Measurements from ENCODE around the gene ABLIM2. TPM values are rescaled to one million over a fixed set of nuclear protein-coding genes. Genes with fewer than 3 reads are reported as not detected.

ABLIM2 gene
- total and polyA plus RNA-seq, 2 of the 13 experiments (the other 11 are each of a cell fraction or from before 2014, with no cell fraction given), result 0.20 to 0.37 TPM

DNA sequence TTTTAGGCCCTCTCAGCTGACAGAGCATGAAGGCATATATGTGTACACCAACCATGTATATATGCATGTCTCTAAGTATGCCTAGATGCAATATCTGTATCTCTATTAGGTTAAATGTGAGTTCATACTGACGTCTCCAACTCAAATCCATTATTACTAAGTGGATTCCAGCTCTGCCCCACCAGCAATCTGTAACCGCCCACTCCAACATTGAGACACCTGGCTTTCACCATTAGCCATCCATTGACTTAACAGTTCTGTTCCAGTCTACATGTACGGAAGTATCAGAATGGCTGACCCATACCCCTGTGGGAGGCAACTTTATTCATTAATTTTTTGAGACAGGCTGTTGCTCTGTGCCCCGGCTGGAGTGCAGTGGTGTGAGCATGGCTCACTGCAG is 25.4 kb upstream of the ABLIM2 start:
- H3K4me3 ChIP-seq (replicated peaks in 1 of 3; ENCODE audit: insufficient read depth in 1 of 3, low read depth in 2 of 3, low read length in 3 of 3), result no peak overlapping the region
- ATAC-seq (no peak), DNase-seq (ENCODE audit: low spot score) (no peak), FAIRE-seq (no peak)
- in situ Hi-C loops (cut with HindIII; ENCODE audit: extremely low pct_ligation_motif_present, low pct_unique_long_range_greater_than_20kb), result no loop called here
- no peaks in the 10 kb centered on the region for H3K9me3 ChIP-seq (ENCODE audit: low read length)
- TF ChIP-seq ZNF562 (CRISPR knock-in tag; IDR thresholded peaks at IDR 0.05; ENCODE audit: borderline replicate concordance) (no peak), ZNF614 (CRISPR knock-in tag; IDR thresholded peaks at IDR 0.05; ENCODE audit: borderline replicate concordance) (no peak)
- H3K36me3 ChIP-seq (replicated peaks in 1 of 2; ENCODE audit: control insufficient read depth in 1 of 2, insufficient read depth in 2 of 2, low read length in 2 of 2), result no peaks in the 10 kb centered on the region
- BruUV-seq (replicated peaks), result no TSS peak
- ChIA-PET CTCF (ENCODE audit: low intra/inter-chr PET ratio, low total read pairs) (no interaction called here), POLR2A (no interaction called here)
- H3K27ac ChIP-seq (ENCODE audit: extremely low read length, insufficient read depth, low read length), result no peak overlapping the region
- no peak overlapping the region for H2AFZ ChIP-seq (ENCODE audit: low read length)
- no peak overlapping the region for H3K4me2 ChIP-seq (ENCODE audit: low read depth, low read length)
- peaks cover 4 to 18% of the 10 kb centered on the region in 2 experiments; a peak in 2 of 5 replicates for H3K27me3 ChIP-seq (ENCODE audit: control insufficient read depth in 1 of 2, insufficient read depth in 2 of 2, low read length in 2 of 2)
- peaks cover 40% of the 10 kb centered on the region for H3K4me1 ChIP-seq (ENCODE audit: insufficient read depth, low read length)
- no peak overlapping the region for H3K9ac ChIP-seq (ENCODE audit: insufficient read depth, low read depth, low read length)
- WGBS (ENCODE audit: low lambda C conversion rate), result 40% methylated on average over 4 of the region's 4 CpGs
- intact Hi-C loops (cut with micrococcal nuclease; ENCODE audit: unreplicated experiment), result no loop called here
- H4K20me1 ChIP-seq (ENCODE audit: insufficient read depth, low read length), result no peaks in the 10 kb centered on the region
- H3K79me2 ChIP-seq (ENCODE audit: insufficient read depth, low read length), result no peaks in the 10 kb centered on the region

DNA sequence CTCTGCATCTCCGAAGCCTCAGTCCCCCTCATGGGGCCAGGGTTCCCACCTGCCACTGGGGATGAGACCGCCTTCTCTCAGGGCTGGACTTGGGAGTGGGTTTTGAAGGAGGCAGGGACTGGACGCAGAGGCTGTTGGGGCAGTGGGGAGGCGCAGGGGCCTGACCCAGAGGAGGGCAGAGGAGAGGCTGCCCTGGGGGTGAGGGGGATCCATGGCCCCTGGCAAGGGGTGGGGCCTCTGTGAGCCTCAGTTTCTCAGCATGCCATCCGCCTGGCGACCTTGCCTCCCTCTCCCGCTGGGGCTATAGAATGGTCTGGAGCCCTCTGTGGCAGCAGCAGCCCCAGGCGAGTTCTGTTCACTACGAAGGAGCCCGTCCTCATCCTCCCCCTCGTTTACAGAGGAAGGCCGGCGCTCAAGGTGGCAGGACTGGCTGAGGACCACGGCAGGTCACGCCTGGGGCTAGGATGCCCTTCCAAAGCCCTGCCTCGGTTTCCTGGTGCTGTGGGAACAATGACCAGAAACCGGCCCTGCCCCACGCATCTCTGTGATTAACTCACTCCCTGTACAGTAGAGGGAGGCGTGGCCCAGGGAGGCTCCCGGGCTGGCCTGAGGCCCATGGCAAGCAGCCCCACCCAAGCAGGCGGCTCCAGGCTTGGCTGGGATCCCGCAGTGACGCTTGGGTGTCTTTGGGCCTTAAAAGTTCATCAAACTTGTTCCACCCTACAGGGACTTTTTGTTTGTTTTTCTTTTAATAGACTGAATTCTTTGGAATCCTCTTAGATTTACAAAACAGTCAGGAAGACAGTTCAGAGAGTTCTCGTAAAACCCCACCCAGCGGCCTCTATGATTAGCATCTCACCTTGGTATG is 24.5 kb upstream of the ABLIM2 start:
- DNase-seq (ENCODE audit: low spot score) (no peak), FAIRE-seq (no peak), ATAC-seq (peak; percentile 32; the same call in 2 of the 3 replicates)
- Histone ChIP-seq H3K4me1 (ENCODE audit: insufficient read depth, low read length) (peaks cover 34% of the 10 kb centered on the region), H3K27me3 (ENCODE audit: control insufficient read depth in 1 of 2, insufficient read depth in 2 of 2, low read length in 2 of 2) (peaks cover 0 to 19% of the 10 kb centered on the region in 2 experiments; a peak in 3 of 5 replicates), H3K9me3 (ENCODE audit: low read length) (no peaks in the 10 kb centered on the region), H3K4me2 (ENCODE audit: low read depth, low read length) (peak overlapping the region; percentile 7; the same call in 1 of the 2 replicates), H3K27ac (ENCODE audit: extremely low read length, insufficient read depth, low read length) (no peak overlapping the region), H3K79me2 (ENCODE audit: insufficient read depth, low read length) (no peaks in the 10 kb centered on the region), H4K20me1 (ENCODE audit: insufficient read depth, low read length) (no peaks in the 10 kb centered on the region), H3K4me3 (replicated peaks in 1 of 3; ENCODE audit: insufficient read depth in 1 of 3, low read depth in 2 of 3, low read length in 3 of 3) (no peak overlapping the region), H3K36me3 (replicated peaks in 1 of 2; ENCODE audit: control insufficient read depth in 1 of 2, insufficient read depth in 2 of 2, low read length in 2 of 2) (no peaks in the 10 kb centered on the region), H3K9ac (ENCODE audit: insufficient read depth, low read depth, low read length) (no peak overlapping the region), H2AFZ (ENCODE audit: low read length) (no peak overlapping the region)
- intact Hi-C loops (cut with micrococcal nuclease; ENCODE audit: unreplicated experiment) (no loop called here), in situ Hi-C loops (cut with HindIII; ENCODE audit: extremely low pct_ligation_motif_present, low pct_unique_long_range_greater_than_20kb) (no loop called here)
- ChIA-PET CTCF (ENCODE audit: low intra/inter-chr PET ratio, low total read pairs) (no interaction called here), POLR2A (no interaction called here)
- WGBS (ENCODE audit: low lambda C conversion rate), result 13% methylated on average over 11 of the region's 25 CpGs
- no TSS peak for BruUV-seq (replicated peaks)
- TF ChIP-seq MTF2 (CRISPR knock-in tag; IDR thresholded peaks at IDR 0.05; ENCODE audit: borderline replicate concordance) (no peak), ZFP90 (CRISPR knock-in tag; IDR thresholded peaks at IDR 0.05; ENCODE audit: borderline replicate concordance) (no peak), ZNF615 (CRISPR knock-in tag; IDR thresholded peaks at IDR 0.05; ENCODE audit: borderline replicate concordance) (no peak), ZNF30 (CRISPR knock-in tag; IDR thresholded peaks at IDR 0.05) (no peak), ETV6 (CRISPR knock-in tag; conservative IDR thresholded peaks at IDR 0.05) (no peak), ZNF891 (CRISPR knock-in tag; IDR thresholded peaks at IDR 0.05) (no peak), PRPF4 (IDR thresholded peaks at IDR 0.05; ENCODE audit: low read depth, low read length, poor library complexity, severe bottlenecking) (no peak)
- TF ChIP-seq, protein P1, sequence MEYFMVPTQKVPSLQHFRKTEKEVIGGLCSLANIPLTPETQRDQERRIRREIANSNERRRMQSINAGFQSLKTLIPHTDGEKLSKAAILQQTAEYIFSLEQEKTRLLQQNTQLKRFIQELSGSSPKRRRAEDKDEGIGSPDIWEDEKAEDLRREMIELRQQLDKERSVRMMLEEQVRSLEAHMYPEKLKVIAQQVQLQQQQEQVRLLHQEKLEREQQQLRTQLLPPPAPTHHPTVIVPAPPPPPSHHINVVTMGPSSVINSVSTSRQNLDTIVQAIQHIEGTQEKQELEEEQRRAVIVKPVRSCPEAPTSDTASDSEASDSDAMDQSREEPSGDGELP (IDR thresholded peaks at IDR 0.05; ENCODE audit: borderline replicate concordance, low read depth), result no peak
- TF ChIP-seq, protein P2, sequence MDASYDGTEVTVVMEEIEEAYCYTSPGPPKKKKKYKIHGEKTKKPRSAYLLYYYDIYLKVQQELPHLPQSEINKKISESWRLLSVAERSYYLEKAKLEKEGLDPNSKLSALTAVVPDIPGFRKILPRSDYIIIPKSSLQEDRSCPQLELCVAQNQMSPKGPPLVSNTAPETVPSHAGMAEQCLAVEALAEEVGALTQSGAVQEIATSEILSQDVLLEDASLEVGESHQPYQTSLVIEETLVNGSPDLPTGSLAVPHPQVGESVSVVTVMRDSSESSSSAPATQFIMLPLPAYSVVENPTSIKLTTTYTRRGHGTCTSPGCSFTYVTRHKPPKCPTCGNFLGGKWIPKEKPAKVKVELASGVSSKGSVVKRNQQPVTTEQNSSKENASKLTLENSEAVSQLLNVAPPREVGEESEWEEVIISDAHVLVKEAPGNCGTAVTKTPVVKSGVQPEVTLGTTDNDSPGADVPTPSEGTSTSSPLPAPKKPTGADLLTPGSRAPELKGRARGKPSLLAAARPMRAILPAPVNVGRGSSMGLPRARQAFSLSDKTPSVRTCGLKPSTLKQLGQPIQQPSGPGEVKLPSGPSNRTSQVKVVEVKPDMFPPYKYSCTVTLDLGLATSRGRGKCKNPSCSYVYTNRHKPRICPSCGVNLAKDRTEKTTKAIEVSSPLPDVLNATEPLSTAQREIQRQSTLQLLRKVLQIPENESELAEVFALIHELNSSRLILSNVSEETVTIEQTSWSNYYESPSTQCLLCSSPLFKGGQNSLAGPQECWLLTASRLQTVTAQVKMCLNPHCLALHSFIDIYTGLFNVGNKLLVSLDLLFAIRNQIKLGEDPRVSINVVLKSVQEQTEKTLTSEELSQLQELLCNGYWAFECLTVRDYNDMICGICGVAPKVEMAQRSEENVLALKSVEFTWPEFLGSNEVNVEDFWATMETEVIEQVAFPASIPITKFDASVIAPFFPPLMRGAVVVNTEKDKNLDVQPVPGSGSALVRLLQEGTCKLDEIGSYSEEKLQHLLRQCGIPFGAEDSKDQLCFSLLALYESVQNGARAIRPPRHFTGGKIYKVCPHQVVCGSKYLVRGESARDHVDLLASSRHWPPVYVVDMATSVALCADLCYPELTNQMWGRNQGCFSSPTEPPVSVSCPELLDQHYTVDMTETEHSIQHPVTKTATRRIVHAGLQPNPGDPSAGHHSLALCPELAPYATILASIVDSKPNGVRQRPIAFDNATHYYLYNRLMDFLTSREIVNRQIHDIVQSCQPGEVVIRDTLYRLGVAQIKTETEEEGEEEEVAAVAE (CRISPR knock-in tag; IDR thresholded peaks at IDR 0.05; ENCODE audit: borderline replicate concordance), result no peak

Measured in HepG2 (cell line).